Fibroblast of lung (primary cell): ENCODE data around the gene SCAF11.

Source experiments
- CTCF ChIP-seq, 2 donors: IDR thresholded peaks in 1 of 2; conservative IDR thresholded peaks in 1 of 2; 1 replicate in 1 of 2; 2 replicates in 1 of 2; pipeline ENCODE4 v1.5.1; 2011 to 2012; ENCODE audit warnings: low read length in 2 of 2, control low read depth in 1 of 2, inconsistent platforms in 1 of 2, low read depth in 1 of 2, mild to moderate bottlenecking in 1 of 2
- EZH2 ChIP-seq: IDR thresholded peaks from 2 replicates; pipeline ENCODE4 v1.5.1; 2012; ENCODE audit warnings: low read length, control low read depth, mild to moderate bottlenecking; ENCODE audit errors: missing control alignments

DNA sequence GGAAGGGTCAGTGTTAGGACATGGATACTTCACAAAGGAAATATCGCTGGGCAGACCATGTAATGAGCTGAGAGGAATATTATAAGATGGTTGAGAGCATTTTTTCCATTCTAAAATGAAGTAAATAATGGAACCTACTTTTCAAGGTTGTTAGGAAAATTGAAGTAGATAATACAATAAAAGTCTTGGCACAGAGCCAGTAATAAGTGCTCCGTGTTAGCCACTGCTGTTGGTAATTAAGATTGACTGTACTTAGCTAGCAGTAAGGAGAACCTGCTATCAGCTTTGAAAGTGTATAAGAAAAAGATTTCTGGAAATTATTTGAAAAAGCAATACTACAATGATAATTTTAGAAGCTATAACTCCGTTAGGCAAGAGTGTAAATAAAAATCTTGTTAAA is 77.6 kb downstream of the SCAF11 start:
- no peak for TF ChIP-seq CTCF (conservative IDR thresholded peaks at IDR 0.05 in 1 of 2, IDR thresholded peaks at IDR 0.05 in 1 of 2; ENCODE audit: low read depth in 1 of 2, low read length in 2 of 2)
- TF ChIP-seq EZH2, result no peak
